HG02943 (cell line): ENCODE measurements around the gene AP3S2.
"Not testable (repeated sequence)": the region's sequence is repeated elsewhere in the genome, so short reads cannot be mapped to it uniquely, and the experiment has no call there.

Source experiments
- ATAC-seq: cut with Tn5 transposase; IDR thresholded peaks from one replicate; pipeline ENCODE4 v1.9.1; 2021; ENCODE audit warnings: mild to moderate bottlenecking, low read depth, moderate library complexity; ENCODE audit not compliant: unreplicated experiment

AP3S2 gene

DNA sequence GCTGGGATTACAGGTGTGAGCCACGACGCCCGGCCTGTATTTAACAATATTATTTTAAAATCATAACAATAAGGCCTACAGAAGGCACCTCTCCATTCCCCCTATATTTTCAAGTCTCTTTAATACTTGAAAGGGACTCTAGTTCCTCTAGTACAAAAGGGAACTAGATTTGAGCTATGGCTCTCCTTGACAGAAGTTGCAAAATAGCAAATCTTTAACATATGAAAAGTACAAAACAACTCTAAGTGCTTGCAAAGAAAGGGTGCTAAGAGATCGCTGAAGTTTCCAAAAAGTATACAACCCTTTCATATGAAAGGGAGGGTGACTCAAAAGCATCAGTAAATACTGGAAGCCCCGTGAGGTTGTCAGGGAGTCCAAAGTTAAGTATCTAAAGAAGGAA, 23.8 kb downstream of the AP3S2 start:
- no peak for ATAC-seq

DNA sequence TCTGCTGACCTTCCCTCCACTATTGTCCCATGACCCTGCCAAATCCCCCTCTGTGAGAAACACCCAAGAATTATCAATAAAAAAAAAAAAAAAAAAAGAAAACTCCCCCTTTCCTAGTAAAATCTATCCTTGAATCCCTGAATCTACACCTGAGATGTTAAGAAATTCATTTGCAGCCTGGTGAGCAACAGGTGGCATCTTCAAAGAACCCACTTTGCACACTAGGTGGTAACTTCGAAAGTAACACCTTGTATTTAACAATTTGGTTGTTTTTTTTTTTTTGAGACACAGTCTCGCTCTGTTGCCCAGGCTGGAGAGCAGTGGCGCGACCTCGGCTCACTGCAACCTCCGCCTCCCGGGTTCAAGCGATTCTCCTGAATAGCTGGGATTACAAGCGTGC, 24.3 kb downstream of the AP3S2 start:
- not testable (repeated sequence) for ATAC-seq

DNA sequence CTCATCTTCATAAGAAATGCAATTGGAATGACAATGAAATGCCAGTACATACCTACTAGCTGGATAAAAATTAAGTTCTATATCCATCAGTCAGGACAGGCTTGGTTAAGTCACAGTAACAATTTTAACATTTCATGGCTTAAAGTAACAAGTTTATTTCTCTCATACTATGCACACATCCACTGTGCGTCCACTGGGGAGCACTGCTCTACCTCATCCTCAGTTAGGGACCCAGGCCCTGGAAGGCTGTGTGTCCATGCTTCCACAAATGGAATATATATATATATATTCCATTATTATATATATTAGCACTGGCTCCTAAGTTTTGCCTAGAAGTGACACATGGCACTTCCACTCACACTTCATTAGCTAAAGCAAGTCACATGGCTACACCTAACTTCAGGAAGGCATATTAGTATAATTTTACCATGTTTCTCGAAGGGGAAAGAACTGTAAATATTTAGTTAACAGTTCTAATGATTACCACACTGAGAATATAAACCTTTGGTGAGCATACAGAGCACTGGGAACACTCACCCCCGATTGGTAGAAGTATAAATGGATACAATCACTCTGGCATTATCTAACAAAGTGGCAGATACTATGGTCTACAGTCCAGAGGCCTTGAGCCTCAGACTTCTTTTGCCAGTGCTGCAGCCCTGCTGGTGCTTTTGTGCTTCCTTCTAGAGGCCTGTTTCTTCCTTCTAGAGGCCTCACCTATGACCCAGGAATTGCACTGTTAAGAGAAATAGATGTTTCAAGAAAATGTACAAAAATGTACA, 28.6 kb downstream of the AP3S2 start:
- no peak for ATAC-seq

DNA sequence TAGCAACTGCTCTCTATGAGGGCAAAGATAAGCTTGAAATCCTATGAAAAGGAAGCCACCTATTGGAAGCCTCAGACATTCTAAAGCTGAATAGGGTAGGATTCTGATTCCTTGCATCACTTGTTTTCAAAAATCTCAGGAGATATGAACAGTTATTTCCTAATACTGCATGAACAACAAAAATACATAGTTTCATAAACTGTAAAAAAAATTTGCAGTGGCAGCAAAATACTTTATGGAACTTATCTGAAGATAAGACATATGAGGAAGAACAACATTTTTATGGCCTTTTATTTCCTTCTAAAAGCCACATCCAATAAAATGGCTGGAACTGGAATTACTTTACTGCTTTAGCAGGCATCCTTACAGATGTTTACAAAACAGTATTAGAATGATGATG, 29.9 kb downstream of the AP3S2 start:
- no peak for ATAC-seq

DNA sequence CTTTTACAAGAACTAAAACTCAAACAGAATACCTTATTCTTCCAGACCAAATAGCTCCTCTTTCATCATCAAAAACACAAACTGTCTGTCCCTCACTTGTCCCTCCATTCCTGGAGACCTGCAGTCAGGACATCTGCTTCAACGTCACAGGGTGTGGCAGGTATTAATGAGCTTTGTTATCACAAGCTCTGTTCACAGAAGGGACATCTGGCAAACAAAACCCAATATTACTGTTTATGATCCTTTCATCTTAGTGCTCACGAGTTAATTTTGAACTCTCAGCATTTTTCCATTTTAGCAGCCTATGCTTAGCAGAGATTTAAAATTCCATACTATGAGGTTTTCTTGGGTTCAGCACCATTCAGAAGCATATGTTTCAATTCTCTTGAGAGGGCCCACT, 32.9 kb downstream of the AP3S2 start:
- ATAC-seq: no peak

DNA sequence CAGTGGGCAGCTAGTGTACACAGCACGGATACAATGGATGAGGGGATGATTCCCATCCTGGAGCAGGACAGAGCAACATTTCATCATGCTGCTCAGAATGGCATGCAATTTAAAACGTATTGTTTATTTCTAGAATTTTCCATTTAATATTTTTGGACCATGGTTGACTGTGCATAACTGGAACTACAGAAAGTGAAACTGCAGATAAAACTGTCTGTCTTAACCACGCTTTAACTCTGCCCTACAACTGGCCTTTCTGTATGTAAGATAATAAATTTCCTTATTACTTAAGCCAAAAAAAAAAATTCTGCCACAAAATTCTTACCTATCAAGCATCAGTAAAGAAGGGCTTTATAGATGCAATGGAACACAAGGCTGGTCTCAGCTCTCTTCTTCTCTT, 33.4 kb downstream of the AP3S2 start:
- ATAC-seq: no peak

DNA sequence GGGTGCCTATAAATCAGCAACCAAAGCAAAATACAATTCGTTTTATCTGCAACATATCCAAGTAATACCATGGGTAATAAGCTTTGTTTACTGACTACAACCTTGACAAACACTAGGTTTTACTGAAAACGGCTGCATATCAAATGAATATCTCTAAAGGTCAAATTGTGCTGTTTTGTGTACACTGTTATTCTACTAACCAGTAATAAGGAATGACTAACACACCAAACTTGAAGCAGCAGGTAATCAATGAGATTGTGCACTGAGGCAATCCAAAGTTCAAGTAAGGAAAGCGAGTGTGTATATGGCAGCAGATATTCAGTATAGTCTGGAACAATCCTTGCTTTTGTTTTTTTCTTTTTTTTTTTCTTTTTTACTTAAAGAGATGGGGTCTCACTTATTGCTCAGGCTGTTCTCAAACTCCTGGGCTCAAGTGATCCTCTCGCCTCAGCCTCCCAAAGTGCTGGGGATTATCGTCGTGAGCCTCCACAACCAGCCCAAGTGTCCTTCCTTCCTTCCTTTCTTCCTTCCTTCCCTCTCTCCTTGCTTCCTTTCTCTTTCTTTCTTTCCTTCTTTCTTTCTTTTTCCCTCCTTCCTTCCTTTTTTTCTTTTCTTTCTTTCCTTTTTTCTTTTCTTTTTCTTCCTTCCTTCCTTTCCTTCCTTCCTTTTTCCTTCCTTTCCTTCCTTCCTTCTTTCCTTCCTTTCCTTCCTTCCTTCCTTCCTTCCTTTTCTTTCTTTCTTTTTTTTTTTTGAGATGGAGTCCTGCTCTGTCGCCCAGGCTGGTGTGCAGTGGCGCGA, 34.9 kb downstream of the AP3S2 start:
- no peak for ATAC-seq

DNA sequence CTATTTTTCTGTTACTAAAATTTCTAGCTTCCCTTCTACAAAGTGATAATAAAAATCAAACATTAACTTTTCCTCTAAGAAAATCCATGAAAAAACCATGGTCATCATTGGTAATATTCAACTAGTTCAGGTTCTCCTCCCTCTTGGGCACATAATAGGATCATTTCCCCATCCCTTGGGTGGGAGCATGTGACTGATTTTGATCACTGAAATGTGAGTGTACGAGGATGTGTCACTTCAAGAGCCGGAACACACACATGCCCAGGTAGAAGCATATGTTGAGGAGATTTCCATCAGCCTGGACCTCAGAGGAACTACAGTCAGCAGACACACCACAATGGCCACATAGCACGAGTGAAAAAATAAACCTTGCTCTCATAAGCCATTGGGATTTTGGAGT, 36.1 kb downstream of the AP3S2 start:
- ATAC-seq: no peak

DNA sequence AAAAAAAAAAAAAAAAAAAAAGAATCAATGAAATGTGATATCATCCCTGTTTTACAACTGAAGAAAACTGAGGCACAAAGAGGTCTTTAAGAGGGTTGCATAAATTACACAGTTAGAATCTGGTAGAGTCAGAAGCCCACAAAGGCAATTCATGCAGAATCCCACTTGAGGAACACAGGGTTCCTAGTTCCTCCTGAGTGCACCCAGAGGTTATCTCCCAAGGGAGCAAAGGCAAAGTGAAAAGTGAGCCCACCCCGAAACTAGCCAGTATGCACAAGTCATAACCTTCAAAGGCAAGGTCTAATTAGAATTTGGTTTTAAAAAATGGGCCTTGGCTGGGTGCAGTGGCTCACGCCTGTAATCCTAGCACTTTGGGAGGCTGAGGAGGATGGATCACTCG, 37.8 kb downstream of the AP3S2 start:
- no peak for ATAC-seq

DNA sequence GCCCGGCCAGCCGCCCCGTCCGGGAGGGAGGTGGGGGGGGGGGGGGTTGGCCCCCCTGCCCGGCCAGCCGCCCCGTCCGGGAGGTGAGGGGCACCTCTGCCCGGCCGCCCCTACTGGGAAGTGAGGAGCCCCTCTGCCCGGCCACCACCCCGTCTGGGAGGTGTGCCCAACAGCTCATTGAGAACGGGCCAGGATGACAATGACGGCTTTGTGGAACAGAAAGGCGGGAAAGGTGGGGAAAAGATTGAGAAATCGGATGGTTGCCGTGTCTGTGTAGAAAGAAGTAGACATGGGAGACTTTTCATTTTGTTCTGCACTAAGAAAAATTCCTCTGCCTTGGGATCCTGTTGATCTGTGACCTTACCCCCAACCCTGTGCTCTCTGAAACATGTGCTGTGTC, 38.9 kb downstream of the AP3S2 start:
- ATAC-seq: not testable (repeated sequence)

DNA sequence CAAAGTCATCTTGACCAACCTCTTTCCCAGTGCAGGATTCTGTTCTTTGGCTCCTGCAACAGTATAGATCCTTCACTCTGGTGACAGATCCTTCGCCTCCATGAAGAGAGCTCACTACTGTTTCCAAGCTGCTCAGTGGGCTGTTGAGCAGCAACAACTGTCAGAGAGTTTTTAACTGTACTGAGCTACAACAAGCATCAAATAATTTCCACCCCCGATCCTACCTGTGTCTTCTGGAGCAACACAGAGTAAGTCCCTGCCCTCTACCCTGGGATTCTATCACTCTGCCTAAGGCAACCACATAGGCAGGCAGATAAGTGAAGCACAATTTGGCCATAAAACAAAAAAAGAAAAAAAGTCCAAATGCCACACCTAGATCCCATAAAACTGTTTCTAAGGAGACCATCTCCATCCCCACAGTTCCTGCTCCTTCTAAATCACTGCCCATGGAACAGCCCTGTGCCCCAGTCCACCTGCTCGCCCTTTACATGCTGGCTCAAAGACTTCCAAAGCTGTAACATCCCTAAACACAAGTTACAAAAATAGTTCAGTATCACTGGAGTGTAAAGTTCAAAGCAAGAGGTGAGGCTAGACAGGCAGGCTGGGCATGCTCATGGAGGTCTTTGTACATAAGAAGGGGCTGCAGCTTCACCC, 41.3 kb downstream of the AP3S2 start:
- ATAC-seq: no peak

DNA sequence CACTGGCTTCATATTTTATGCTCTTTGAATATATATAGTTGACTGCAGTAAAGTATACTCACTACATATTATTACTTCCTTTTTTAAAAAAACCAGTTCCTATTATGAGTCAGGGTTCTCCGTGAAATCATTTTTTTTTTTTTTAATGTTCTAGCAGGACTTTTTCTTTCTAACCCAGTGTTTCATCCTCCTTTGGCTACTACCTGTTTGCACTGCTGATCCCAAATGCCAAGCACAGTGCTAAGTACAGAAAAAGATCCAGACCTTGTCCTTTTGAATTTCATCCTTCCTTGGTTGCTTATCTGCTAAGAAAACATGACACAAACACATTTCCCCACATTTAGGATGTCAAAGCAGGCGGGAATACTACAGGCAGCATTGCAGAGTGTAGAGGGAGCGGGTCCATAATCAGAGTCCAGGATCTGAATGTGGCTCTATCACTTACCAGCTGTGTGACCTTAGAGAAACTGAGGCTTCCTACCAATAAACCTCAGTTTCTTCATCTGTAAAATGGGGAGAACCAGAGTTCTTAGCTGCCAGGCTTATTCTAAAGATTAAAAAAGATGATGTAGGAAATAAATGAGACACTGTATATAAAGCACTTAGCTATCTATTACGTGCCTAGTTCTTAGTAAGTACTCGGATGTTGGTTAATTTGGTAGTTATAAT, 42.0 kb downstream of the AP3S2 start:
- no peak for ATAC-seq

DNA sequence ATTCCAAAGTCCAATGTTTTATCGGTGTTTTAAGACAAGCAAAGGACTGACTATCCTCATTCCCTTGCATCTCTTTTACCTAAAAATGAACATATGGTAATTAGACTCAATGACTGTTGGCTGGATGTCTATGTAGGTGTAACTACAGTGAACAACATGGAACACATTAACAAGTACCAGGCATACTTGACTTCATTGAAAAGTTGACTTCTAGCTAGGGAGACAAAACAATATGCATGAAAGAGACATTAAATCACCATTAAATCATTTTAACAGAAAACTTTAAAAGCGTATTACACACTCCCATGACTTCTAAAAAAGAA, 44.9 kb downstream of the AP3S2 start:
- ATAC-seq: no peak

DNA sequence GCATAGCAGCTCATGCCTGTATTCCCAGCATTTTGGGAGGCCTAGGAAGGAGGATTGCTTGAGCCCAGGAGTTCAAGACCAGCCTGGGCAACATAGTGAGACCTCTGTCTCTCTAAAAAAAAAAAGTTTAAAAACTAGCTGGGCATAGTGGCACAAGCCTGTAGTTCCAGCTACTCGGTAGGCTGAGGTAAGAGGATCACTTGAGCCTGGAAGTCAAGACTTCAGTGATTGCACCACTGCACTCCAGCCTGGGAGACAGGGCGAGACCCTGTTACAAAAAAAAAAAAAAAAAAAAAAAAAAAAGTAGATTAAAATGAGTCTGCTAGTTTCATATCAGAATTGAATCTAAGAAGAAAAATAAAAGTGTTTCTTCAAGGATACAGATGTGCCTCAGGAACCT, 46.7 kb downstream of the AP3S2 start:
- no peak for ATAC-seq

DNA sequence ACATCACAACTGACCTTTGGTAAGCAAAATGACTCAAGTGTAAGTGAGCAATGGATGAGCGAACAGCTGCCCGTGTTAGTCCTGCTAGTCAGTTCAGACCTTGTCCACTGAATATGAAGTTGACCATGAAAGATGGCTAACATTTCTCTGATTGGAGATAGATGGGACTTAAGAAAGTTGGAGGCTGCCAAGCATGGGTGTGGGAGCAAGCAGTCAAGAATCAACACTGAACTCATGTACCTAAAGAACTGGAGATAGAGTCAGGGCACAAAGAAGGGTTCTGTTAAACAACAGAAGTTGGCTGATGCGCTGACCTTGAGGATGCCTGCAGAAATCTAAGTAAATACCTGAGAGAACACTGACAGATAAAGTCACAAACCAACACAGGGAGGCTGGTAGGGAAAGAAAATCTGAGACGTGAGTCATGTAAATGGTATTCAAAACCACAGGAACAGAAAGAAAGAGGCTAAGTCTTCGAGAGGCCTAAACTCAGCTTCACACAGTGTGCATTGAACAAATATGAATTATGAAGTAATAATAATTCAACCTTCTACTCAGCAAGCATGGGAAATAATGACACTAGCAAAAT, 48.4 kb downstream of the AP3S2 start:
- ATAC-seq: no peak

DNA sequence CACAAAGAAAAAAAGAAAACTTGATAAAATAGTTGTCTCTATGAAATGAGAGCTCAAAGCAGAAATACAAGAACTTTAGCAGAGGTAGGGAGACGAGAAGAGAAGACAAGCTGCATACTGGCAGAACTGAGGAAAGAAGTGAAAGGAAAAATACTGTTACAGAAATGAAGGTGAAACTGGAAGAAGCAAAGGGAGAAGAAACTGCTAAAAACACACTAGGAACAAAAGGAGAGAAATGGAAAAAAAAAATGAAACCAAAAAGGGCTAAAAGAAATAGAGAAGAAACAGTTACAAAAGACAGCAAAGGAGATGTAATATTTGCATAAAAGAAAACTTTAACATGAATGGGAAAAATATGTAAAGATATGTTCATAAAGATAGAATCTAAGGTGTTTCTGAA, 51.8 kb downstream of the AP3S2 start:
- no peak for ATAC-seq

DNA sequence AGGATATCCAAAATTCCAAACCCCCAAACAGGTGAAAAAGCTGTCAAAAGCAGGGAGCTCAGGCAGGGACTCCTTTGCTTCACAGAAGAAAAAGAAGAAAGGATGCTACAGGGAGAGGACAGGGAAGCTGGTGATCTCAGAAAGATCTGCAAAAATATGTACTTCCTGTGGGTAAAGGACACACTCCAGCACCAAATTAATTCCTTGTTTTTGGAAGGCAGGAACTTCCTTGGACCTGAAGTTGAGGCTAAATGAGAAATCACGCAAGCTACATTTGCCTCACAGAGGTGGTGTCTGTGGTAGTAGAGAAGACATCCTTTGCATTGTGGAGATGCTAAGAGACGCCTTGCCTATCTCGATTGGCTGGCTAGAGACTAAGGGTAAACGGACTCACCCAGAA, 52.5 kb downstream of the AP3S2 start:
- ATAC-seq: no peak

DNA sequence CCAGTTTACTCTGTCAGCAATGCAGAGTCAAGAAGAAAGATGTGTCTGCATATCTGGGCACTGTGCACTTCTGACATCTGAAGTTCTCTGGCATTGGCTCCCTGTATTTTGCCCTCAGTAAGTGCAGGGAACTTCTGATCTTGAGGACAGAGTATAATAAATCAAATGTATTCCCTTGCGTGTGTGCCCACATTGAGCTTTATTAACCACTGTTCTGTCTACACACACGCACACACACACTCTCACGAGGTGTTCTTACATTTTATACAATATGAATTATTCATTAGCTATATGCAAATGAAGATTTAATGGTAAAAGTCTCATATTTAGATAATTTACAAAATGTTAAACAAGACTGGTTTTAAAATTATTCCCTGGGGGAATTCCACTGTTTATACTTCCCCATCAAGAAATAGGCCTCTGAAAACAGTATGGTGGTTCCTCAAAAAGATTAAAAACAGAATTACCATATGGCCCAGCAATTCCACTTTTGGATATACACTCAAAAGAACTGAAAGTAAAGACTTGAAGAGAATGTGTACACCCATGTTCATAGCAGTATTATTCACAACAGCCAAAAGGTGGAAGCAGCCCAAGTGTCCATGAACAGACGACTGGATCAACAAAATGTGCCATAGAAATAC, 54.5 kb downstream of the AP3S2 start:
- ATAC-seq: no peak

DNA sequence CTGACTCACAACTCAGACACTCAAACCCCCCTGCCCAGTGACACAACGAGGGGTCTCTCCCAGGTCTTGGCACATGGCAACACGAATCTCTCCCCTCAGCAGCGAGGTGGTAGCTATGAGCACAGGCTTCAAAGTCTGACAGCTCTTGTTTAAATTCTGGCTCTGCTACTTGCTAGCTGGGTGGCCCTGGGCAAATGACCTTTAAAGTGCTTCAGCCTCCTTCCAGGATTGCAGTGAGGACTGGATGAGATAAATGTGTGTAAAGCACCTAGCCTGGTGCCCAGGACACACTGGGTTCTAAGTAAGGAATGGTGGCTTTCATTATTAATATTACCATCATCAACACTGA, 56.0 kb downstream of the AP3S2 start:
- ATAC-seq: no peak

DNA sequence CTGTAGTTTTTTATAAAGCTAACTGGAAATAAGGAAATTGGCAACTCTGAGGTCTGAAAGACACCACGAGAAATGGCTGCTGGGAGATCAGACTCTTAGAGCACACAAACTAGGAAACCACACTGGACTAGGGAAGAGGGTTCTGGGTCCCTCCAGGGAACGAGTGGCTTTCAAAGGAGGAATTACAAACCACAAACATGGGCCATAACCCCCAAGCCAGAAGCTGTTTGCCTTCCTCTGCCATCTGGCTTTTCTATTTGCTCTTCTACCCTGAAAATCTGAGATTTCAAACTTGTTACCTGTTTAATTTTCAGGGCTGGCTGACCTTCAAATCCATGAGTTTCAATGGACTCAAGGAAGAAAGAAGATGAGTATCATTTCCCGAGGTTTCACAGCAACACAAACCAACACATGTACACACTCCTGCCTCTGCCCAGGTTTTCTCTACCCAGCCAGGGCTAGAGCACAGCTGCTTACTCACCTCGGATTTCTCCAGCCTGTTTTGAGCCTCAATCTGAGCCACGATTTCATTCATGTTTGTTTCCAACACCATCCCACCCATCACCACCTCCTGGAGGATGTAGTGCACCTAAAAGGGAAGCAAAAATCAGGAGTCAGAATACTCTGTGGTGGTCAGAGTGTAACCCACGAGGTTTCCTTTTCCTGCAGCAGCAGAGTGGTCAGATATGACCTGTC, 56.5 kb downstream of the AP3S2 start:
- ATAC-seq: no peak
